GM19099 (cell line): ENCODE measurements around the gene DNAJC13.

Experiments
- POLR2A ChIP-seq: IDR thresholded peaks from 3 replicates; pipeline ENCODE4 v1.6.1; 2011; ENCODE audit warnings: low read depth; ENCODE audit not compliant: insufficient read length; ENCODE audit errors: extremely low read depth

DNAJC13 gene

GRCh38 chr3:132554437-132554836, 137.1 kb downstream of the DNAJC13 start:
- no peak for TF ChIP-seq POLR2A

GRCh38 chr3:132555306-132556035, 138.2 kb downstream of the DNAJC13 start:
- no peak for TF ChIP-seq POLR2A

GRCh38 chr3:132556508-132557159, 139.3 kb downstream of the DNAJC13 start:
- no peak for TF ChIP-seq POLR2A

DNA sequence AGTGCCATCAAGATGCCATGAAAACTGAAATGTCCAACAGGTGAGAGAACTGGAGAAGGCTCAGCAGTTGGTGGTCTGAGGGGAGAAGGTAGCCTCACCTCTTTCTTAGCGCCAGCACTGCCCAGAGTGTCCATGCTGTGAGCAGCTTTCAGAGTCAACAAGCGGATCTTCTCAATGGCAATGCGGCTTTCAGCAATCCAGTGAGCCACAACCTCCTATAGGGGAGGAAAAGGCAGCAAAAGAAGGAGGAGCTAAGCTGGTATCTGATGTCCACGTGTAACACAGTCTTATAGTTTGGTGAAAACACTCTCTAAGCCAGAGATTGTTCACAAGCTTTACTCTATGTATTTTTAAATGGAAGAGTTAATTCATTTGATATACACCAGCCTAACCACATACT, 143.7 kb downstream of the DNAJC13 start:
- TF ChIP-seq POLR2A, result no peak

DNA sequence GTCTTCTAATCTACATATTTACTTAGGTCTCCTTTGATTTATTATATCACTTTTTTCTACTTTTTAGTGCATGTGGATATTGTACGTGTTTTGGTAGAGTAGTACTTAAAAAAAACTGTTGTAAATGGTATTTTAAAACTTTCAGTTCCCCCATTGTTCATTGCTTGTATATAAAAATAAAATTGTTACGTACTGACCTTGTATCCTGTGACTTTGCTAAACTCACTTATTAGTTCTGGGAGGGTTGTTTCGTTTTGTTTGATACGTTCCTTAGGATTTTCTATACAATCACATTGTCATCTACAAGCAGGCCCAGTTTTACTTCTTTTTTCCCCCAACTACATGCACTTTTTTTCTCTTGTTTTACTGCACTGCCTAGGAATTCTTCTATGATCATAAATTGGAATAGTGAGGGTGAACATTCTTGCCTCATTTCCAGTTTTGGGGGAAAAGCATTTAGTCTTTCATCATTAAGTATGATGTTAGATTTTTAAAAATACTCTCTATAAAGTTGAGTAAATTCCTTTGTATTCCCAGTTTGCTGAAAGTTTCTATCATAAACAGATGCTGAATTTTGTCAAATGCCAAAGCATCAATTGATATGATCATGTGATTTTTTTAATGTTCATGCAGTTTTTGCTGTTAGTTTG, 146.2 kb downstream of the DNAJC13 start:
- TF ChIP-seq POLR2A, result no peak

GRCh38 chr3:132564070-132564465, 146.8 kb downstream of the DNAJC13 start:
- no peak for TF ChIP-seq POLR2A

DNA sequence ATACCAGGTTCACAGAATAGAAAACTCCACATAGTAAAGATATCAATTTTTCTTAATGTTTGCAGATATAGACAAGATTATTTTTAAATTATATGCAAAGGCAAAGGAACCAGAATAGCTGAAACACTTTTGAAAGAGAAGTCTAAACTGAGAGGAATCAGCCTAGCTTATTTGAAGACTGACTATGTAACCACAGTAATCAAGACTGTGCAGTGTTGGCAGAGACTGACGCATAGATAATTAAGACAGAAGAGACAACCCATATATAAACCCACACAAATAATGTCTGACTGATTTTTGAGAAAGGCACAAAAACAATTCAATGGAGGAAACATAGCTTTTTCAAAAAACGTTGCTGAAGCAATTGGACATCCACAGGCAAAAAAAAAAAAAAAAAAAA, 151.1 kb downstream of the DNAJC13 start:
- TF ChIP-seq POLR2A, result no peak

DNA sequence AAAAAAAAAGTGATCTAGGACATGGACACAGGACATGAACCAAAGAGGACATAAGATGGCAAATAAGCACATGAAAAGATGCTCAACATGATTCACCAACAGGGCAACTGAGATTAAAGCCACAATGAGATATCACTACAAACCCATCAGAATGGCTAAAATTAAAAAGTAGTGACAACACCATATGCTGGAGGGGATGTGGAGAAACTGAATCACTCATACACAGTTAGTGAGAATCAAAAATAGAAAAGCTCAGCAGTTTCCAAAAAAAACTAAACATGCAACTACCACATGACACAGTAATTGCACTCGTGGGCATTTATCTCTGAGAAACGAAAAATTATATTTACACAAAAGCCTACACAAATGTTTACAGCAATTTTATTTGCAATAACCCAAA, 151.9 kb downstream of the DNAJC13 start:
- TF ChIP-seq POLR2A, result no peak

GRCh38 chr3:132569580-132569979, 152.3 kb downstream of the DNAJC13 start:
- TF ChIP-seq POLR2A, result no peak

DNA sequence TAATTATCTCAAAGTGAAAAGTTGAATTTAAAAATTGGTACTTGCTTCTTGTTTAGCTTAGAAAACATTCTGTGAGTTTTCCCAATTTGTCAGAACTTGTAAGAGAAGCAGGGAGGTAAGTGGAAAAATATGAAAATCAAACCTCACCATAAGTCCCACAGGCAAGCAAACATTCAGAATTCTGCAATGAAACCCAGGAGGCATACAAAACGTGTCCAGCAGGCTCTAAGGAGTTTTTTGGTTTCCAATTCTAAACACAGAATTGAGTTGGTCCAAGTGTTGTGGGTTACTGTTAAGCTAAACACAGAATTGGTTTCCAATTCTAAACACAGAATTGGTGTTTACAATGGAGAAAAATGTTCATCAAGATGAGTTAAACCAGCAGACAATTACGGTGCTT, 152.7 kb downstream of the DNAJC13 start:
- no peak for TF ChIP-seq POLR2A

GRCh38 chr3:132573797-132574211, 156.5 kb downstream of the DNAJC13 start:
- TF ChIP-seq POLR2A, result no peak

GRCh38 chr3:132587401-132587800, 170.1 kb downstream of the DNAJC13 start:
- TF ChIP-seq POLR2A, result no peak
